Measurements from ENCODE around the gene STX19.

Gene STX19

DNA sequence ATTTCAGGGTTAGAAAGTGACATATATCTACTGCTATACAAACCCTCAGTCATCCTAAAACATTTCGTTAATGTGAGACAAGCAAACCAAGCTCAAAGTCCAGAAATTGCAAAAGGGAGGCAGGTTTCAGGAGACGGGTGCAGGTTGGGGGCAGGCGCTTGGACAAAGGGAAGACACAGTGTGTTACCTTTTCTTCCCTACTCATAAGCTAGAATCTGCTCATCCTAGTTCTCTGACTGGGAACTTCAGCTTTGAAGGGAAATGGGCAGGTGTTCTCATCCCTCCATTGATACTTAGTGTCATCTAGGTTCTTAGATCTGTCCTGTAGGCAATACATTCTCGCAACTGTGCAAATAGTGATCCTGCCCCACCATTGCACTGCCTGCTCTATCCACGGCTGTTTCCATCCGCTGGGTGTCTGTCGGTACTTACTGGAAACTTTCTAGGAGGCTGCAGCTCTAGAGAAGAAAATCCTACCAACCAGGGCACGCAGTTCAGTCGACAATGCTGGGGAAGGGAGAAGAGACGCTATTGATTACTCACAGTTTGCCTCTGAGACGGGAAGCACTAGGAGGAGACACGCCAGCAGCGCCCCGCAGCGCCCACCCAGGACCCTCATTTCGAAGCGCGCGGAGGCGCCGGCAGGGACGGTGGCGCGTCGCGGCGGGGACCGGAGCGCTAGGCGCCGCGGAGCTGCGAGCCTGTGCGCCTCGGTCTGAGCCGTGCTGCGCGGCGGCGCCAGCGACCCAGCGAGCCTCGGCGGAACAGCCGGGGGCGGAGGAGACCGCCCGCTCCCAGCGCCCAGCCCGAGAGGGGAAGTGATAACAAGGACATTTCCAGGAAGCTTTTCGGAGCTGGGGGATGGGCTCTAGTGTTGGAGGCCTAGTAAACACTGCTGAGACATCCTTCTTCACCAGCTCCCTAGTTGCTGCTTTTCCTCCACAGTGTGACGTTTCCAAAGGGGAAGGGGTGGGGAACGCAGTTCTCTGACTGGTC, 55.0 kb downstream of the STX19 start, which contains the start of gene PROS1 (continued):
- TF ChIP-seq, protein P1, sequence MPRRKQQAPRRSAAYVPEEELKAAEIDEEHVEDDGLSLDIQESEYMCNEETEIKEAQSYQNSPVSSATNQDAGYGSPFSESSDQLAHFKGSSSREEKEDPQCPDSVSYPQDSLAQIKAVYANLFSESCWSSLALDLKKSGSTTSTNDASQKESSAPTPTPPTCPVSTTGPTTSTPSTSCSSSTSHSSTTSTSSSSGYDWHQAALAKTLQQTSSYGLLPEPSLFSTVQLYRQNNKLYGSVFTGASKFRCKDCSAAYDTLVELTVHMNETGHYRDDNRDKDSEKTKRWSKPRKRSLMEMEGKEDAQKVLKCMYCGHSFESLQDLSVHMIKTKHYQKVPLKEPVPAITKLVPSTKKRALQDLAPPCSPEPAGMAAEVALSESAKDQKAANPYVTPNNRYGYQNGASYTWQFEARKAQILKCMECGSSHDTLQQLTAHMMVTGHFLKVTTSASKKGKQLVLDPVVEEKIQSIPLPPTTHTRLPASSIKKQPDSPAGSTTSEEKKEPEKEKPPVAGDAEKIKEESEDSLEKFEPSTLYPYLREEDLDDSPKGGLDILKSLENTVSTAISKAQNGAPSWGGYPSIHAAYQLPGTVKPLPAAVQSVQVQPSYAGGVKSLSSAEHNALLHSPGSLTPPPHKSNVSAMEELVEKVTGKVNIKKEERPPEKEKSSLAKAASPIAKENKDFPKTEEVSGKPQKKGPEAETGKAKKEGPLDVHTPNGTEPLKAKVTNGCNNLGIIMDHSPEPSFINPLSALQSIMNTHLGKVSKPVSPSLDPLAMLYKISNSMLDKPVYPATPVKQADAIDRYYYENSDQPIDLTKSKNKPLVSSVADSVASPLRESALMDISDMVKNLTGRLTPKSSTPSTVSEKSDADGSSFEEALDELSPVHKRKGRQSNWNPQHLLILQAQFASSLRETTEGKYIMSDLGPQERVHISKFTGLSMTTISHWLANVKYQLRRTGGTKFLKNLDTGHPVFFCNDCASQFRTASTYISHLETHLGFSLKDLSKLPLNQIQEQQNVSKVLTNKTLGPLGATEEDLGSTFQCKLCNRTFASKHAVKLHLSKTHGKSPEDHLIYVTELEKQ (tag by site-specific recombination; IDR thresholded peaks at IDR 0.05; ENCODE audit: borderline replicate concordance), result no peak
- no peak for TF ChIP-seq ZBTB21 (tag by site-specific recombination; IDR thresholded peaks at IDR 0.05)
- TF ChIP-seq ZNF16 (tag by site-specific recombination; IDR thresholded peaks at IDR 0.05; ENCODE audit: low read depth), result no peak
- no peak for TF ChIP-seq ZNF174 (tag by site-specific recombination; IDR thresholded peaks at IDR 0.05)
- TF ChIP-seq KLF10 (tag by site-specific recombination; IDR thresholded peaks at IDR 0.05), result no peak; the same call in 1 of the 2 replicates
- TF ChIP-seq ZSCAN23 (tag by site-specific recombination; IDR thresholded peaks at IDR 0.05), result no peak
- TF ChIP-seq ZNF530 (tag by site-specific recombination; IDR thresholded peaks at IDR 0.05; ENCODE audit: low read depth), result no peak
- no peak for TF ChIP-seq REPIN1 (tag by site-specific recombination; IDR thresholded peaks at IDR 0.05; ENCODE audit: low read depth)
- TF ChIP-seq ZNF302 (tag by site-specific recombination; IDR thresholded peaks at IDR 0.05; ENCODE audit: low read depth), result no peak
- peak; percentile 90 for TF ChIP-seq ZNF341 (tag by site-specific recombination; IDR thresholded peaks at IDR 0.05; ENCODE audit: low read depth)
- no peak for TF ChIP-seq ZNF169 (tag by site-specific recombination; IDR thresholded peaks at IDR 0.05)
- TF ChIP-seq ZNF664 (tag by site-specific recombination; IDR thresholded peaks at IDR 0.05), result no peak
- TF ChIP-seq SALL2 (tag by site-specific recombination; IDR thresholded peaks at IDR 0.05; ENCODE audit: borderline replicate concordance), result no peak
- TF ChIP-seq ZBTB48 (tag by site-specific recombination; IDR thresholded peaks at IDR 0.05), result peak; percentile 93
- TF ChIP-seq GLI2 (tag by site-specific recombination; IDR thresholded peaks at IDR 0.05; ENCODE audit: borderline replicate concordance, low read depth), result no peak
- no peak for TF ChIP-seq ZNF112 (tag by site-specific recombination; IDR thresholded peaks at IDR 0.05)
- no peak for TF ChIP-seq SP7 (tag by site-specific recombination; IDR thresholded peaks at IDR 0.05)
- TF ChIP-seq, protein P2, sequence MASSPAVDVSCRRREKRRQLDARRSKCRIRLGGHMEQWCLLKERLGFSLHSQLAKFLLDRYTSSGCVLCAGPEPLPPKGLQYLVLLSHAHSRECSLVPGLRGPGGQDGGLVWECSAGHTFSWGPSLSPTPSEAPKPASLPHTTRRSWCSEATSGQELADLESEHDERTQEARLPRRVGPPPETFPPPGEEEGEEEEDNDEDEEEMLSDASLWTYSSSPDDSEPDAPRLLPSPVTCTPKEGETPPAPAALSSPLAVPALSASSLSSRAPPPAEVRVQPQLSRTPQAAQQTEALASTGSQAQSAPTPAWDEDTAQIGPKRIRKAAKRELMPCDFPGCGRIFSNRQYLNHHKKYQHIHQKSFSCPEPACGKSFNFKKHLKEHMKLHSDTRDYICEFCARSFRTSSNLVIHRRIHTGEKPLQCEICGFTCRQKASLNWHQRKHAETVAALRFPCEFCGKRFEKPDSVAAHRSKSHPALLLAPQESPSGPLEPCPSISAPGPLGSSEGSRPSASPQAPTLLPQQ (tag by site-specific recombination; IDR thresholded peaks at IDR 0.05), result no peak
- peak; percentile 59; the same call in 1 of the 2 replicates for TF ChIP-seq TRIM28 (IDR thresholded peaks at IDR 0.05; ENCODE audit: borderline replicate concordance, low read length)
- no peak for TF ChIP-seq GLIS1 (tag by site-specific recombination; IDR thresholded peaks at IDR 0.05)
- TF ChIP-seq, protein P3, sequence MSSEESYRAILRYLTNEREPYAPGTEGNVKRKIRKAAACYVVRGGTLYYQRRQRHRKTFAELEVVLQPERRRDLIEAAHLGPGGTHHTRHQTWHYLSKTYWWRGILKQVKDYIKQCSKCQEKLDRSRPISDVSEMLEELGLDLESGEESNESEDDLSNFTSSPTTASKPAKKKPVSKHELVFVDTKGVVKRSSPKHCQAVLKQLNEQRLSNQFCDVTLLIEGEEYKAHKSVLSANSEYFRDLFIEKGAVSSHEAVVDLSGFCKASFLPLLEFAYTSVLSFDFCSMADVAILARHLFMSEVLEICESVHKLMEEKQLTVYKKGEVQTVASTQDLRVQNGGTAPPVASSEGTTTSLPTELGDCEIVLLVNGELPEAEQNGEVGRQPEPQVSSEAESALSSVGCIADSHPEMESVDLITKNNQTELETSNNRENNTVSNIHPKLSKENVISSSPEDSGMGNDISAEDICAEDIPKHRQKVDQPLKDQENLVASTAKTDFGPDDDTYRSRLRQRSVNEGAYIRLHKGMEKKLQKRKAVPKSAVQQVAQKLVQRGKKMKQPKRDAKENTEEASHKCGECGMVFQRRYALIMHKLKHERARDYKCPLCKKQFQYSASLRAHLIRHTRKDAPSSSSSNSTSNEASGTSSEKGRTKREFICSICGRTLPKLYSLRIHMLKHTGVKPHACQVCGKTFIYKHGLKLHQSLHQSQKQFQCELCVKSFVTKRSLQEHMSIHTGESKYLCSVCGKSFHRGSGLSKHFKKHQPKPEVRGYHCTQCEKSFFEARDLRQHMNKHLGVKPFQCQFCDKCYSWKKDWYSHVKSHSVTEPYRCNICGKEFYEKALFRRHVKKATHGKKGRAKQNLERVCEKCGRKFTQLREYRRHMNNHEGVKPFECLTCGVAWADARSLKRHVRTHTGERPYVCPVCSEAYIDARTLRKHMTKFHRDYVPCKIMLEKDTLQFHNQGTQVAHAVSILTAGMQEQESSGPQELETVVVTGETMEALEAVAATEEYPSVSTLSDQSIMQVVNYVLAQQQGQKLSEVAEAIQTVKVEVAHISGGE (tag by site-specific recombination; conservative IDR thresholded peaks at IDR 0.05; ENCODE audit: low read depth), result peak; percentile 51; the same call in 1 of the 2 replicates
- no peak for TF ChIP-seq ZNF155 (tag by site-specific recombination; IDR thresholded peaks at IDR 0.05)
- no peak for TF ChIP-seq ZNF274 (IDR thresholded peaks at IDR 0.05; ENCODE audit: low read length)
- TF ChIP-seq ZNF274 (tag by site-specific recombination; IDR thresholded peaks at IDR 0.05; ENCODE audit: borderline replicate concordance), result no peak
- no peak for TF ChIP-seq OSR2 (tag by site-specific recombination; IDR thresholded peaks at IDR 0.05)
- TF ChIP-seq YY1 (tag by site-specific recombination; IDR thresholded peaks at IDR 0.05), result peak; percentile 23; the same call in 1 of the 2 replicates
- no peak for TF ChIP-seq KLF9 (tag by site-specific recombination; IDR thresholded peaks at IDR 0.05; ENCODE audit: low read depth)
- TF ChIP-seq ZNF623 (tag by site-specific recombination; IDR thresholded peaks at IDR 0.05), result no peak
- peak; percentile 63; the same call in 1 of the 2 replicates for TF ChIP-seq ZSCAN30 (tag by site-specific recombination; IDR thresholded peaks at IDR 0.05)
- TF ChIP-seq, protein P4, sequence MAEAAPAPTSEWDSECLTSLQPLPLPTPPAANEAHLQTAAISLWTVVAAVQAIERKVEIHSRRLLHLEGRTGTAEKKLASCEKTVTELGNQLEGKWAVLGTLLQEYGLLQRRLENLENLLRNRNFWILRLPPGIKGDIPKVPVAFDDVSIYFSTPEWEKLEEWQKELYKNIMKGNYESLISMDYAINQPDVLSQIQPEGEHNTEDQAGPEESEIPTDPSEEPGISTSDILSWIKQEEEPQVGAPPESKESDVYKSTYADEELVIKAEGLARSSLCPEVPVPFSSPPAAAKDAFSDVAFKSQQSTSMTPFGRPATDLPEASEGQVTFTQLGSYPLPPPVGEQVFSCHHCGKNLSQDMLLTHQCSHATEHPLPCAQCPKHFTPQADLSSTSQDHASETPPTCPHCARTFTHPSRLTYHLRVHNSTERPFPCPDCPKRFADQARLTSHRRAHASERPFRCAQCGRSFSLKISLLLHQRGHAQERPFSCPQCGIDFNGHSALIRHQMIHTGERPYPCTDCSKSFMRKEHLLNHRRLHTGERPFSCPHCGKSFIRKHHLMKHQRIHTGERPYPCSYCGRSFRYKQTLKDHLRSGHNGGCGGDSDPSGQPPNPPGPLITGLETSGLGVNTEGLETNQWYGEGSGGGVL (tag by site-specific recombination; IDR thresholded peaks at IDR 0.05), result no peak
